Neural crest cell (in vitro differentiated cells): ENCODE results near the gene UQCRH. TPM values are rescaled to one million over a fixed set of nuclear protein-coding genes. Genes with fewer than 3 reads are reported as not detected.
"Not testable (repeated sequence)": the region's sequence is repeated elsewhere in the genome, so short reads cannot be mapped to it uniquely, and the experiment has no call there.

Experiments
- DNase-seq: peaks from one replicate; pipeline ENCODE4 v3.0.0; 2021; ENCODE audit warnings: low read depth, mixed read lengths, low spot score
- H3K27ac Mint-ChIP-seq: one replicate; pipeline ENCODE4 v1.8.0; 2021; ENCODE audit warnings: mild to moderate bottlenecking, mixed read lengths; ENCODE audit not compliant: unreplicated experiment
- H3K27me3 Mint-ChIP-seq: 2 replicates; pipeline ENCODE4 v1.8.0; 2021; ENCODE audit warnings: low read depth, mild to moderate bottlenecking, mixed read lengths
- H3K36me3 Mint-ChIP-seq: 2 replicates; pipeline ENCODE4 v1.8.0; 2021; ENCODE audit warnings: low read depth, mild to moderate bottlenecking, mixed read lengths
- H3K4me1 Mint-ChIP-seq: 2 replicates; pipeline ENCODE4 v1.8.0; 2021; ENCODE audit warnings: mixed read lengths
- H3K4me3 Mint-ChIP-seq: one replicate; pipeline ENCODE4 v1.8.0; 2021; ENCODE audit warnings: mild to moderate bottlenecking, mixed read lengths
- H3K9me3 Mint-ChIP-seq: 2 replicates; pipeline ENCODE4 v1.8.0; 2021; ENCODE audit warnings: mixed read lengths
- CTCF ChIP-seq: fragments of 200-600 bp; sonication (generic); conservative IDR thresholded peaks from 2 replicates; pipeline ENCODE4 v1.5.0; 2021; ENCODE audit warnings: antibody characterized with exemption, mild to moderate bottlenecking
- total RNA-seq: library from RNA; stranded (reverse); gene quantifications from 2 replicates; pipeline ENCODE4 v1.2.1, GENCODE V29; 2021

The UQCRH gene
- total RNA-seq, 1 donor from 2014 or later: 325 TPM

GRCh38 chr1:46325285-46326076 lies 22.0 kb downstream of the UQCRH start:
- H3K27me3 Mint-ChIP-seq, H3K4me3 Mint-ChIP-seq, H3K27ac Mint-ChIP-seq, H3K4me1 Mint-ChIP-seq, H3K36me3 Mint-ChIP-seq, H3K9me3 Mint-ChIP-seq, DNase-seq: not testable (repeated sequence)

GRCh38 chr1:46328182-46328581 lies 24.7 kb downstream of the UQCRH start:
- H3K4me1 Mint-ChIP-seq, H3K36me3 Mint-ChIP-seq, H3K9me3 Mint-ChIP-seq, DNase-seq, H3K27ac Mint-ChIP-seq, H3K27me3 Mint-ChIP-seq, H3K4me3 Mint-ChIP-seq: not testable (repeated sequence)

- H3K27me3 Mint-ChIP-seq, H3K9me3 Mint-ChIP-seq, DNase-seq, H3K4me3 Mint-ChIP-seq, H3K4me1 Mint-ChIP-seq, H3K27ac Mint-ChIP-seq, H3K36me3 Mint-ChIP-seq: not testable (repeated sequence)
Measured at GRCh38 chr1:46329807-46330206, 26.3 kb downstream of the UQCRH start.

GRCh38 chr1:46330381-46330780 lies 26.9 kb downstream of the UQCRH start:
- not testable (repeated sequence) for H3K9me3 Mint-ChIP-seq, H3K27ac Mint-ChIP-seq, H3K27me3 Mint-ChIP-seq, H3K4me3 Mint-ChIP-seq, H3K4me1 Mint-ChIP-seq, H3K36me3 Mint-ChIP-seq, DNase-seq

- not testable (repeated sequence) for H3K36me3 Mint-ChIP-seq, H3K4me1 Mint-ChIP-seq, H3K27me3 Mint-ChIP-seq, DNase-seq, H3K9me3 Mint-ChIP-seq, H3K27ac Mint-ChIP-seq
- peak overlapping the region; percentile 3 for H3K4me3 Mint-ChIP-seq
Measured at GRCh38 chr1:46331786-46332540, 28.5 kb downstream of the UQCRH start.

GRCh38 chr1:46333300-46334029 lies 30.0 kb downstream of the UQCRH start:
- Mint-ChIP-seq H3K36me3 (no peaks in the 10 kb centered on the region), H3K9me3 (no peaks in the 10 kb centered on the region), H3K27ac (no peak overlapping the region), H3K4me3 (no peak overlapping the region), H3K27me3 (no peaks in the 10 kb centered on the region), H3K4me1 (peaks cover 9% of the 10 kb centered on the region)
- DNase-seq: no peak
- TF ChIP-seq CTCF: peak; percentile 45

GRCh38 chr1:46334030-46334384 lies 30.5 kb downstream of the UQCRH start:
- H3K27ac Mint-ChIP-seq: no peak overlapping the region
- DNase-seq: no peak
- no peaks in the 10 kb centered on the region for H3K9me3 Mint-ChIP-seq
- no peaks in the 10 kb centered on the region for H3K27me3 Mint-ChIP-seq
- TF ChIP-seq CTCF: no peak
- no peaks in the 10 kb centered on the region for H3K36me3 Mint-ChIP-seq
- peaks cover 13% of the 10 kb centered on the region for H3K4me1 Mint-ChIP-seq
- no peak overlapping the region for H3K4me3 Mint-ChIP-seq
